GM12865 (cell line): ENCODE measurements around the gene WNT7B.

Experiments used
- DNase-seq: peaks from one replicate; pipeline ENCODE4 v3.0.0; 2010; ENCODE audit warnings: low read depth
- H3K4me3 ChIP-seq: 2 replicates; pipeline ENCODE4 v1.5.1; 2011; ENCODE audit warnings: mild to moderate bottlenecking, low read depth, low read length, control low read depth
- CTCF ChIP-seq: IDR thresholded peaks from 2 replicates; pipeline ENCODE4 v1.5.1; 2011; ENCODE audit warnings: low read length, control low read depth, low read depth, inconsistent platforms; ENCODE audit not compliant: insufficient read depth; ENCODE audit errors: missing control alignments

The WNT7B gene

GRCh38 chr22:45895436-45896152 lies 81.4 kb downstream of the WNT7B start:
- no peak overlapping the region for H3K4me3 ChIP-seq
- no peak for DNase-seq
- TF ChIP-seq CTCF: no peak

GRCh38 chr22:45893516-45893915 lies 83.4 kb downstream of the WNT7B start:
- no peak for DNase-seq
- TF ChIP-seq CTCF: no peak
- no peak overlapping the region for H3K4me3 ChIP-seq

GRCh38 chr22:45892681-45893461 lies 84.1 kb downstream of the WNT7B start:
- DNase-seq: no peak
- H3K4me3 ChIP-seq: no peak overlapping the region
- TF ChIP-seq CTCF: no peak

GRCh38 chr22:45891996-45892621 lies 84.9 kb downstream of the WNT7B start:
- H3K4me3 ChIP-seq: no peak overlapping the region
- DNase-seq: no peak
- no peak for TF ChIP-seq CTCF

GRCh38 chr22:45891471-45891995 lies 85.4 kb downstream of the WNT7B start:
- DNase-seq: no peak
- H3K4me3 ChIP-seq: no peak overlapping the region
- TF ChIP-seq CTCF: no peak

- H3K4me3 ChIP-seq: no peak overlapping the region
- no peak for DNase-seq
- TF ChIP-seq CTCF: no peak
Measured at GRCh38 chr22:45891021-45891421, 85.9 kb downstream of the WNT7B start.
